PC-3 (cell line): ENCODE measurements around the gene STX8.

Experiments
- CTCF ChIP-seq: fragments of 300-600 bp; sonication (generic); conservative IDR thresholded peaks from 2 replicates; pipeline ENCODE4 v1.5.1; 2017; ENCODE audit warnings: antibody characterized with exemption, low read depth, mild to moderate bottlenecking, low read length
- EZH2 ChIP-seq: fragments of 300-600 bp; sonication (generic); IDR thresholded peaks from one replicate; pipeline ENCODE4 v1.6.1; 2017; ENCODE audit warnings: antibody characterized with exemption, mild to moderate bottlenecking, low read length; ENCODE audit not compliant: unreplicated experiment
- EZH2phosphoT487 ChIP-seq: fragments of 300-600 bp; sonication (generic); IDR thresholded peaks from 2 replicates; pipeline ENCODE4 v1.6.1; 2018; ENCODE audit warnings: mild to moderate bottlenecking, antibody characterized with exemption, low read length, borderline replicate concordance

DNA sequence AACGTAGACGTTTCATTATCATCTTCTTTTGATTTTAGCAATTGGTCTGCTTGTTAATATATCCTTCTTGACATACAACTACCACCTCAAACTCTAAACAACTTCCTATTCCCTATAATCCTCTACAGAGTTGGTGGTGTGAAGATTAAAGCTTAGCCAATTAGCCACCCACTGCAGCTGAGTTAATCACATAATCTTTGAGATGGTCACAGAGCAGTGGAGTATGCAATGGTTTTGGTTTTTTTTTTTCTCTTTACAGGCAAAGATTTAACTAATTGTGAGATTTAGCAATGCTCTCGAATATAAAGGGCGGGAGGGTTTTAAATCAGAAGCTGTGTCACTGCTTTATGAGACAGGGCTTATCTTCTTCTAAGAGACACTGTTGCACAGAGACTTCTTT lies 37.0 kb downstream of the STX8 start:
- no peak for TF ChIP-seq CTCF
- no peak for TF ChIP-seq EZH2
- no peak for TF ChIP-seq EZH2phosphoT487
